OCI-LY3 (cell line): ENCODE data around the gene EIF4E3.

Source experiments
- H2AFZ ChIP-seq: fragments of 200-600, 300-600 bp; shearing (Covaris generic); 2 replicates; pipeline ENCODE4 v1.6.0; 2014; ENCODE audit warnings: antibody characterized with exemption, low read depth, low read length
- H3K27ac ChIP-seq: fragments of 200-600, 300-600 bp; sonication (generic); 2 replicates; pipeline ENCODE4 v1.5.1; 2014; ENCODE audit warnings: mild to moderate bottlenecking, low read length, moderate library complexity, mixed read lengths
- H3K27me3 ChIP-seq: fragments of 200-600, 300-600 bp; sonication (generic); 2 replicates; pipeline ENCODE4 v1.6.1; 2014; ENCODE audit warnings: low read depth, low read length, mixed read lengths
- H3K36me3 ChIP-seq: fragments of 200-600, 300-600 bp; sonication (generic); replicated peaks from 2 replicates; pipeline ENCODE3; 2014; ENCODE audit warnings: low read depth, low read length, mixed read lengths
- H3K4me1 ChIP-seq: fragments of 300-600, 200-600 bp; sonication (generic); 2 replicates; pipeline ENCODE4 v1.6.1; 2014; ENCODE audit warnings: low read length, mixed read lengths
- H3K4me2 ChIP-seq: fragments of 200-600, 300-600 bp; sonication (generic); 2 replicates; pipeline ENCODE4 v1.6.1; 2014; ENCODE audit warnings: low read length, mixed read lengths
- H3K4me3 ChIP-seq: fragments of 300-600, 200-600 bp; sonication (generic); 2 replicates; pipeline ENCODE4 v1.5.1; 2014; ENCODE audit warnings: antibody characterized with exemption, mild to moderate bottlenecking, low read length, moderate library complexity
- H3K79me2 ChIP-seq: fragments of 300-600, 200-600 bp; shearing (Covaris generic); 2 replicates; pipeline ENCODE4 v1.6.1; 2014; ENCODE audit warnings: mild to moderate bottlenecking, low read length, mixed read lengths
- H3K9ac ChIP-seq: fragments of 300-600, 200-600 bp; shearing (Covaris generic); 2 replicates; pipeline ENCODE4 v1.6.0; 2014; ENCODE audit warnings: mild to moderate bottlenecking, low read length, moderate library complexity
- H3K9me3 ChIP-seq: fragments of 200-600, 300-600 bp; shearing (Covaris generic); 2 replicates; pipeline ENCODE4 v1.6.1; 2014; ENCODE audit warnings: low read length, mixed read lengths; ENCODE audit not compliant: insufficient read depth
- H4K20me1 ChIP-seq: fragments of 200-600, 300-600 bp; sonication (generic); 2 replicates; pipeline ENCODE4 v1.6.1; 2016; ENCODE audit warnings: low read length, mixed read lengths; ENCODE audit not compliant: insufficient read depth
- CTCF ChIP-seq: fragments of 200-600, 300-600 bp; sonication (generic); IDR thresholded peaks from 2 replicates; pipeline ENCODE4 v1.5.1; 2014; ENCODE audit warnings: antibody characterized with exemption, low read length, low read depth
- EZH2phosphoT487 ChIP-seq: fragments of 200-600 bp; shearing (Covaris generic); IDR thresholded peaks from 2 replicates; pipeline ENCODE4 v1.6.1; 2018; ENCODE audit warnings: antibody characterized with exemption, mixed run types, low read depth

Gene EIF4E3

DNA sequence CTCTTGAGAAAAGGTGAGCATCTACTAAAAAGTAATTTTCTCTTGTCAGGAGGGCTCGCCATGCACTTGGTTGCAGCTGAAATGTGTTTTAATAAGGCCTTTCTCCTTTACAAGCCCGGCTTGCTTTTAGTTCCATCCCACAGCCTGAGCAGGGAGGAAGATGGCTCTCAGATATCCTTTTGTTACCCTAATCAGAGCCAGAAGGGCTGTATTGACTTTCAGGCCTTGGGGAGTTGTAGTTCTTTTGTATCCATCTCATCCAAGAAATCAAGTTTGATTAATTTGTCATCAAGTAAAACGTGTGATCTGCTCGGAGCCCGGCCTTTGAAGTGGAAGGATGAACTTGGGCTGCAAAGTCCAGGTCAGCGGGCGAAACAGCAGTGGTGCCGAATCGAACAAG, 52.9 kb downstream of the EIF4E3 start:
- H2AFZ ChIP-seq = no peak overlapping the region
- H3K9ac ChIP-seq = no peak overlapping the region
- no peaks in the 10 kb centered on the region for H3K9me3 ChIP-seq
- H3K4me2 ChIP-seq = no peak overlapping the region
- no peaks in the 10 kb centered on the region for H3K79me2 ChIP-seq
- no peaks in the 10 kb centered on the region for H3K4me1 ChIP-seq
- H3K36me3 ChIP-seq = no peaks in the 10 kb centered on the region
- TF ChIP-seq CTCF = no peak
- TF ChIP-seq EZH2phosphoT487 = no peak
- no peaks in the 10 kb centered on the region for H4K20me1 ChIP-seq
- peaks cover 25% of the 10 kb centered on the region for H3K27me3 ChIP-seq
- no peak overlapping the region for H3K4me3 ChIP-seq
- no peak overlapping the region for H3K27ac ChIP-seq

- Histone ChIP-seq H3K9me3 (no peaks in the 10 kb centered on the region), H2AFZ (no peak overlapping the region), H3K27me3 (peaks cover 16% of the 10 kb centered on the region), H3K4me2 (no peak overlapping the region), H4K20me1 (no peaks in the 10 kb centered on the region), H3K36me3 (no peaks in the 10 kb centered on the region), H3K79me2 (no peaks in the 10 kb centered on the region), H3K27ac (no peak overlapping the region), H3K4me3 (no peak overlapping the region), H3K4me1 (no peaks in the 10 kb centered on the region), H3K9ac (no peak overlapping the region)
- no peak for TF ChIP-seq CTCF
- no peak for TF ChIP-seq EZH2phosphoT487
These were observed 53.9 kb downstream of the EIF4E3 start for GRCh38 chr3:71671216-71671845.

DNA sequence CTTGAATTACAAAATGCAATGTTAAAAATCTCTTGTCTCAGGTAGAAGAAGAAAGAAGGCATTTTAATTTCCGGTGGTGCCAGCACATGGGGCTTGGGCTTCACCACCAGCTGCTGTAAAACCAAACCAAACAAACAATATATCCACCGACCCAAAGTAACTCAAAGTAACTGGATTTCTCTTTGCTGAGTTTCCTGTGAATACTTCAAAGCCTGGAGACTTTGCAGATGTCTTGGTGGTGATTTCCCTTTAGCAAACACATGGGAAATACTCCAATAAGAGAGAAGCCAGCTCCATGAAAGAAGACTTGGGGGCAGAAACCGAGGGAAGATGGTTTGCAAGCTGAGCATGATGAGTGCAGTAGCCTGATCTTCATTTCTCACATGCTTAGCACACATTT, 62.6 kb downstream of the EIF4E3 start:
- Histone ChIP-seq H2AFZ (no peak overlapping the region), H3K4me2 (no peak overlapping the region), H3K27ac (no peak overlapping the region), H3K9me3 (no peaks in the 10 kb centered on the region), H3K36me3 (no peaks in the 10 kb centered on the region), H3K4me3 (no peak overlapping the region), H4K20me1 (no peaks in the 10 kb centered on the region), H3K27me3 (peaks cover 9% of the 10 kb centered on the region), H3K4me1 (no peaks in the 10 kb centered on the region), H3K9ac (no peak overlapping the region), H3K79me2 (no peaks in the 10 kb centered on the region)
- TF ChIP-seq EZH2phosphoT487 (no peak), CTCF (no peak)

GRCh38 chr3:71662056-71662455, 63.1 kb downstream of the EIF4E3 start:
- TF ChIP-seq EZH2phosphoT487 = no peak
- TF ChIP-seq CTCF = no peak
- H3K27ac ChIP-seq = no peak overlapping the region
- H3K9me3 ChIP-seq = no peaks in the 10 kb centered on the region
- no peak overlapping the region for H3K4me3 ChIP-seq
- H2AFZ ChIP-seq = no peak overlapping the region
- H3K9ac ChIP-seq = no peak overlapping the region
- H3K4me2 ChIP-seq = no peak overlapping the region
- H4K20me1 ChIP-seq = no peaks in the 10 kb centered on the region
- H3K27me3 ChIP-seq = peaks cover 9% of the 10 kb centered on the region
- H3K79me2 ChIP-seq = no peaks in the 10 kb centered on the region
- H3K36me3 ChIP-seq = no peaks in the 10 kb centered on the region
- no peaks in the 10 kb centered on the region for H3K4me1 ChIP-seq
